ENCODE results near the gene TRMU. TPM values are rescaled to one million over a fixed set of nuclear protein-coding genes. Genes with fewer than 3 reads are reported as not detected.

Gene TRMU
- total RNA-seq, 5 donors from 2014 or later (not counting 1 experiment from before 2014, with no cell fraction given): 62.8 to 92.1 (median 77.5) TPM

DNA sequence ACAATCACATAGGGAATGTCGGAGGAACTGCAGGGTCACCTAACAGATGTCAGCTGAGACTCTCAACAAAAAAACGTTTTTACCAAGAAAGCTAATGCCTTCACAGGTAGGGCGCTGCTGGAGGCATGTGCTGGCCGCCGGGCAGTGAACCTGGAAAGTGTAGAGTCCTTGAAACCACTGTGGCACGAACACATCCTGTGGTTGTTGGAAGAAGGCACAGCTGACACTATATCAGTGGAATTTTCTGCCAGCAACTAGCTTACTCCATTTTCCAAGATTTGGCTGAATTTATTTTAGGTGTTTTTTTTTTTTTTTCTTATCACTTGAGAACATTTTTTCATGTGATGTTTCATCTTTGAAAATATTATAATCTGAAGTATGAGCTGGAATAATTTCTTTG, 14.2 kb downstream of the TRMU start:
- Mint-ChIP-seq H3K4me1 (peaks cover 0 to 2% (median 0%) of the 10 kb centered on the region in 3 donors), H3K36me3 (peaks cover 58% of the 10 kb centered on the region), H3K9me3 (no peaks in the 10 kb centered on the region), H3K27me3 (no peaks in the 10 kb centered on the region), H3K27ac (no peak overlapping the region), H3K4me3 (no peak overlapping the region)
- H3K9me3 ChIP-seq: no peaks in the 10 kb centered on the region
- H3K4me3 ChIP-seq (ENCODE audit: control insufficient read depth in 1 of 2, extremely low read depth in 1 of 2, low read length in 1 of 2): no peak overlapping the region
- no peaks in the 10 kb centered on the region for H3K27me3 ChIP-seq (replicated peaks in 1 of 2; ENCODE audit: control insufficient read depth in 2 of 2, extremely low read depth in 1 of 2, insufficient read depth in 2 of 2, low read length in 1 of 2)
- H3K4me1 ChIP-seq (ENCODE audit: control insufficient read depth in 1 of 2, extremely low read depth in 1 of 2, insufficient read depth in 2 of 2, low read length in 2 of 2): no peaks in the 10 kb centered on the region
- POLR2A ChIA-PET: no interaction called here
- DNase-seq (no peak), ATAC-seq (replicated peaks in 1 of 4) (no peak)
- H3K36me3 ChIP-seq (ENCODE audit: control insufficient read depth in 2 of 2, extremely low read depth in 1 of 2, insufficient read depth in 1 of 2, low read length in 1 of 2): peaks cover 37 to 91% of the 10 kb centered on the region in 2 donors
- WGBS (ENCODE audit: insufficient coverage): 96% methylated on average over 3 of the region's 6 CpGs
- CTCF ChIA-PET: no interaction called here
- no peak overlapping the region for H3K27ac ChIP-seq (ENCODE audit: low read length)

DNA sequence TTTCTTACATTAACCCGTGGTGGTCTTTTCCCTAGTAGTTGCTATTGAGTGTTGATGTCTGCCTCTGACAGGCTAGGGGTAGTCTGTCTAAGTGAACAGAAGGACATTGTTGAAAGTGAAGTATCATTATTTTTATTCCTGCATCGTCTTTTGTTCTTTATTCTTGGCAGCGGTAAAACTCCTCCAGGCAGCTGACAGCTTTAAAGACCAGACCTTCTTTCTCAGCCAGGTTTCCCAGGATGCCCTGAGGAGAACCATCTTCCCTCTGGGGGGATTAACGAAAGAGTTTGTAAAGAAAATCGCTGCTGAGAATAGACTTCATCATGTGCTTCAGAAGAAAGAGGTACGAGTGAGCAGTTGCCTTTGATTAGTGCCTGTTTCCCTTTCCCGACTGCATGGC, 14.6 kb downstream of the TRMU start:
- Histone ChIP-seq H3K27me3 (replicated peaks in 1 of 2; ENCODE audit: control insufficient read depth in 2 of 2, extremely low read depth in 1 of 2, insufficient read depth in 2 of 2, low read length in 1 of 2) (no peaks in the 10 kb centered on the region), H3K9me3 (no peaks in the 10 kb centered on the region), H3K4me1 (ENCODE audit: control insufficient read depth in 1 of 2, extremely low read depth in 1 of 2, insufficient read depth in 2 of 2, low read length in 2 of 2) (no peaks in the 10 kb centered on the region), H3K27ac (ENCODE audit: low read length) (no peak overlapping the region), H3K36me3 (ENCODE audit: control insufficient read depth in 2 of 2, extremely low read depth in 1 of 2, insufficient read depth in 1 of 2, low read length in 1 of 2) (peaks cover 37 to 92% of the 10 kb centered on the region in 2 donors), H3K4me3 (ENCODE audit: control insufficient read depth in 1 of 2, extremely low read depth in 1 of 2, low read length in 1 of 2) (no peak overlapping the region)
- CTCF ChIA-PET: no interaction called here
- POLR2A ChIA-PET: no interaction called here
- peaks cover 55% of the 10 kb centered on the region for H3K36me3 Mint-ChIP-seq
- H3K4me1 Mint-ChIP-seq: no peaks in the 10 kb centered on the region
- no peaks in the 10 kb centered on the region for H3K9me3 Mint-ChIP-seq
- 100% methylated on average over 1 of the region's 7 CpGs for WGBS (ENCODE audit: insufficient coverage)
- no peaks in the 10 kb centered on the region for H3K27me3 Mint-ChIP-seq
- no peak for DNase-seq
- no peak for ATAC-seq (replicated peaks in 1 of 4)
- no peak overlapping the region for H3K27ac Mint-ChIP-seq
- no peak overlapping the region for H3K4me3 Mint-ChIP-seq

DNA sequence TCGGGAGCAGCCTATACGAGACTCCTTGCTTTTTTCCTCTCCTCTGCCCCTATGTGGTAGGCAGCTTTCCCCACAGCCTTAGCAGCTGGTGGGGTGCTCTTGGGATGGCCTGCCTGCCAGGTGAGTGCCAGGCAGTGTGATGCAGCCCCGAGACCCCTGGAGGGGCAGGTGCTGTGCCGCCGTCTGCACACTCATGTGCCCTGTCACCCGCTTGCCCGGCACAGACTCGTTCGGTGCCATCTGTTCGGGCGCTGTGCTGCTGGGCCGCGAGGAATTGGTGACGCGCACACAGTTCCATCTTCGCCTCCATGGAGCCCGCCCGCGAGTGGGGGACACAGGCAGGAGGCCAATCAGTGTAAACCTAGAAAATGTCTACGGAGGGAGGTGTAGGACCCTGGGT, 15.1 kb downstream of the TRMU start:
- Histone ChIP-seq H3K27ac (ENCODE audit: low read length) (no peak overlapping the region), H3K9me3 (no peaks in the 10 kb centered on the region), H3K4me3 (ENCODE audit: control insufficient read depth in 1 of 2, extremely low read depth in 1 of 2, low read length in 1 of 2) (no peak overlapping the region), H3K4me1 (ENCODE audit: control insufficient read depth in 1 of 2, extremely low read depth in 1 of 2, insufficient read depth in 2 of 2, low read length in 2 of 2) (no peaks in the 10 kb centered on the region), H3K36me3 (ENCODE audit: control insufficient read depth in 2 of 2, extremely low read depth in 1 of 2, insufficient read depth in 1 of 2, low read length in 1 of 2) (peaks cover 37 to 92% of the 10 kb centered on the region in 2 donors), H3K27me3 (replicated peaks in 1 of 2; ENCODE audit: control insufficient read depth in 2 of 2, extremely low read depth in 1 of 2, insufficient read depth in 2 of 2, low read length in 1 of 2) (no peaks in the 10 kb centered on the region)
- no peak for DNase-seq
- Mint-ChIP-seq H3K27ac (no peak overlapping the region), H3K9me3 (no peaks in the 10 kb centered on the region), H3K4me1 (no peaks in the 10 kb centered on the region), H3K27me3 (no peaks in the 10 kb centered on the region), H3K36me3 (peaks cover 60% of the 10 kb centered on the region), H3K4me3 (no peak overlapping the region)
- ChIA-PET POLR2A (no interaction called here), CTCF (no interaction called here)
- ATAC-seq (replicated peaks in 1 of 4): no peak
- whole genome bisulfite sequencing (ENCODE audit: insufficient coverage): 98% methylated on average over 20 of the region's 20 CpGs

DNA sequence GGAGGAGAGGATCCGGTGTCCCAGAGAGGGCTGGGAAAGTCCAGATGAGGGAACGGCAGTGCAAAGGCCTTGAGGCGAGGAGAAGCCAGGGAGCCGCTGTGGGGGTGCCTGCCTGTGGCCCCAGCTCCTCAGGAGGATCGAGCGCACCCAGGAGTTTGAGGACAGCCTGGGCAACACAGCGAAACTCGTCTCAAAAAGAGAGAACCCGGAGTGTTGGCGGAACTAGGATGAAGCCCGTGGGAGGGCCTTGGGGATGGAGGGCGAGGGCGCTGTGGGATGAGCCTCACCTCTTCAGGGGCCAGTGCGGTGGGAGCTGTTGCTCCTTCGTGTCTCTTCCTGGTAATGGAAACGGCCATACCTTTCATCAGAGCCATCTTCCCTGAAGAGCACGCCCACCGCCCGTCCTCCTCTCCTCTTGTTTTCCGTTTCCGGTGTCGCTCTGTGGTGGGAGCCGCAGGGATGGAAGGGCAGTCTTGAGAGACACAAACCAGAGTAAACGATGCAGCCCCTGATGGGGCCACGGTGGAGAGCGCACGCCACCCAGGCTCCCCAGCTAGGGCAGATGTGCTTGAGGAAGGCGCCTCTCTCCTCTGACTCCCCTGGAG, 15.7 kb downstream of the TRMU start:
- CTCF ChIA-PET: no interaction called here
- H3K36me3 ChIP-seq (ENCODE audit: control insufficient read depth in 2 of 2, extremely low read depth in 1 of 2, insufficient read depth in 1 of 2, low read length in 1 of 2): peaks cover 42 to 92% of the 10 kb centered on the region in 2 donors
- WGBS (ENCODE audit: insufficient coverage): 95% methylated on average over 25 of the region's 28 CpGs
- Mint-ChIP-seq H3K4me1 (no peaks in the 10 kb centered on the region), H3K36me3 (peaks cover 56% of the 10 kb centered on the region), H3K9me3 (no peaks in the 10 kb centered on the region), H3K27ac (no peak overlapping the region), H3K27me3 (no peaks in the 10 kb centered on the region), H3K4me3 (no peak overlapping the region)
- H3K4me3 ChIP-seq (ENCODE audit: control insufficient read depth in 1 of 2, extremely low read depth in 1 of 2, low read length in 1 of 2): no peak overlapping the region
- DNase-seq: no peak
- H3K4me1 ChIP-seq (ENCODE audit: control insufficient read depth in 1 of 2, extremely low read depth in 1 of 2, insufficient read depth in 2 of 2, low read length in 2 of 2): no peaks in the 10 kb centered on the region
- POLR2A ChIA-PET: no interaction called here
- no peaks in the 10 kb centered on the region for H3K9me3 ChIP-seq
- H3K27me3 ChIP-seq (replicated peaks in 1 of 2; ENCODE audit: control insufficient read depth in 2 of 2, extremely low read depth in 1 of 2, insufficient read depth in 2 of 2, low read length in 1 of 2): no peaks in the 10 kb centered on the region
- no peak overlapping the region for H3K27ac ChIP-seq (ENCODE audit: low read length)
- no peak for ATAC-seq (replicated peaks in 1 of 4)

DNA sequence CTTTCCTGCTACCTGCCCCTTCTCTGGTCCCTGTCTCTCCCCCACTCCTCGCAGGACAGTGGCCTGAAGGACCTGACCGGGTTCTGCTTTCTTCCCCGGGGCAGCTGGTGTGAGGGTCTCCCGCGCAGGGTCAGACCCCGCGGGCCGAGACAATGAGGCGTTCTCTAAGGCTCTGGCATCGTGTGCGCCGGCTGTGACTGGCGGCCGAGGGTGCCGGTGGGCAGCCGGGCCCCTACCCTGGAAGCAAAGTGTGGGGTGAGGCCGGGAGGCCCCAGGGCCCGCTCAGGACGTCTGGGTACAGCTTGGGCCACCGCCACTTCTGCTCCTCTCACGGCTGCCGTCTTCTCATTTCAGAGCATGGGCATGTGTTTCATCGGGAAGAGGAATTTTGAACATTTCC, 16.3 kb downstream of the TRMU start:
- ChIA-PET POLR2A (no interaction called here), CTCF (no interaction called here)
- Histone ChIP-seq H3K4me3 (ENCODE audit: control insufficient read depth in 1 of 2, extremely low read depth in 1 of 2, low read length in 1 of 2) (no peak overlapping the region), H3K27me3 (replicated peaks in 1 of 2; ENCODE audit: control insufficient read depth in 2 of 2, extremely low read depth in 1 of 2, insufficient read depth in 2 of 2, low read length in 1 of 2) (no peaks in the 10 kb centered on the region), H3K9me3 (no peaks in the 10 kb centered on the region), H3K36me3 (ENCODE audit: control insufficient read depth in 2 of 2, extremely low read depth in 1 of 2, insufficient read depth in 1 of 2, low read length in 1 of 2) (peaks cover 43 to 92% of the 10 kb centered on the region in 2 donors), H3K4me1 (ENCODE audit: control insufficient read depth in 1 of 2, extremely low read depth in 1 of 2, insufficient read depth in 2 of 2, low read length in 2 of 2) (no peaks in the 10 kb centered on the region), H3K27ac (ENCODE audit: low read length) (no peak overlapping the region)
- Mint-ChIP-seq H3K27me3 (no peaks in the 10 kb centered on the region), H3K9me3 (no peaks in the 10 kb centered on the region), H3K36me3 (peaks cover 51% of the 10 kb centered on the region), H3K27ac (no peak overlapping the region), H3K4me1 (no peaks in the 10 kb centered on the region), H3K4me3 (no peak overlapping the region)
- ATAC-seq (replicated peaks in 1 of 4) (no peak), DNase-seq (no peak)
- 96% methylated on average over 17 of the region's 23 CpGs for WGBS (ENCODE audit: insufficient coverage)

DNA sequence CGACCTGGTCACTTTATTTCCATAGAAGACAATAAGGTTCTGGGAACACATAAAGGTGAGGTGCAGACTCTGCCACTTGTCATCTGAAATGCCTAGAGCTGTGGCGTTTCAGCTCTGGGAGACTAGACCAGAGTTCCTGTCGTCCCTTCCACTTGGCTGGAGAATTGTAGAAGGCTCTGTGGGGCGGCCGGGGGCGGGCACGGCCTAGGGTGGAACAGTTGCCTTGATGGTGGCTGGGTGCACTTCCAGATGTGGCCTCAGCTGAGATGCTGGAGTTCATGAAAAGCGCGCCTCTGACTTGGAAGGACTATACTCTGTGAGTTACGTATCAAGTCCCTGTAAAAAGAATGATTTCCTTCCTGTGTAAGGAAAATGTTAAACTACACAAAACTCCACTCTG, 16.8 kb downstream of the TRMU start:
- no peaks in the 10 kb centered on the region for H3K9me3 Mint-ChIP-seq
- WGBS (ENCODE audit: insufficient coverage): 95% methylated on average over 7 of the region's 10 CpGs

More for the DNA sequence above, 16.8 kb downstream of the TRMU start:
- no peaks in the 10 kb centered on the region for H3K9me3 ChIP-seq
- H3K36me3 ChIP-seq (ENCODE audit: control insufficient read depth in 2 of 2, extremely low read depth in 1 of 2, insufficient read depth in 1 of 2, low read length in 1 of 2): peaks cover 43 to 92% of the 10 kb centered on the region in 2 donors
- no peak for ATAC-seq (replicated peaks in 1 of 4)
- no peak overlapping the region for H3K27ac ChIP-seq (ENCODE audit: low read length)
- ChIA-PET POLR2A (no interaction called here), CTCF (no interaction called here)
- H3K4me1 Mint-ChIP-seq: no peaks in the 10 kb centered on the region
- H3K4me3 ChIP-seq (ENCODE audit: control insufficient read depth in 1 of 2, extremely low read depth in 1 of 2, low read length in 1 of 2): no peak overlapping the region
- no peak overlapping the region for H3K4me3 Mint-ChIP-seq
- H3K27me3 Mint-ChIP-seq: no peaks in the 10 kb centered on the region
- no peaks in the 10 kb centered on the region for H3K4me1 ChIP-seq (ENCODE audit: control insufficient read depth in 1 of 2, extremely low read depth in 1 of 2, insufficient read depth in 2 of 2, low read length in 2 of 2)
- no peak for DNase-seq
- no peaks in the 10 kb centered on the region for H3K27me3 ChIP-seq (replicated peaks in 1 of 2; ENCODE audit: control insufficient read depth in 2 of 2, extremely low read depth in 1 of 2, insufficient read depth in 2 of 2, low read length in 1 of 2)
- no peak overlapping the region for H3K27ac Mint-ChIP-seq
- peaks cover 49% of the 10 kb centered on the region for H3K36me3 Mint-ChIP-seq

Measured in T-cell (primary cell).